DMS 273 (cell line): ENCODE measurements around the gene C1R.

ENCODE experiments used
- DNase-seq: peaks from one replicate; lab custom pipeline; 2025; ENCODE audit not compliant: unreplicated experiment; lab: John Stamatoyannopoulos, UW

The C1R gene

GRCh38 chr12:7100239-7100638 lies 8.0 kb upstream of the C1R start:
- no peak for DNase-seq

GRCh38 chr12:7099290-7099996 lies 7.2 kb upstream of the C1R start:
- DNase-seq: no peak

- no peak for DNase-seq
Observed at GRCh38 chr12:7096979-7097378, 4.7 kb upstream of the C1R start.

- no peak for DNase-seq
Observed at GRCh38 chr12:7096006-7096932, 4.0 kb upstream of the C1R start.

- no peak for DNase-seq
Observed at GRCh38 chr12:7093892-7094291, 1.6 kb upstream of the C1R start.

- no peak for DNase-seq
Observed at GRCh38 chr12:7093486-7093885, 1.2 kb upstream of the C1R start.

GRCh38 chr12:7092986-7093460 lies 778 bp upstream of the C1R start:
- DNase-seq: no peak

GRCh38 chr12:7091660-7092228 lies 501 bp downstream of the C1R start:
- DNase-seq: no peak

GRCh38 chr12:7091171-7091570 lies 1.1 kb downstream of the C1R start:
- no peak for DNase-seq

- no peak for DNase-seq
Observed at GRCh38 chr12:7090222-7090998, 1.8 kb downstream of the C1R start.

- DNase-seq: no peak
Observed at GRCh38 chr12:7089196-7089871, 2.9 kb downstream of the C1R start.

GRCh38 chr12:7083125-7083524 lies 9.1 kb downstream of the C1R start:
- DNase-seq: no peak

- DNase-seq: no peak
Observed at GRCh38 chr12:7081037-7081436, 11.2 kb downstream of the C1R start.

- DNase-seq: no peak
Observed at GRCh38 chr12:7079826-7080125, 12.5 kb downstream of the C1R start.

- DNase-seq: no peak
Observed at GRCh38 chr12:7078163-7078562, 14.1 kb downstream of the C1R start.

- no peak for DNase-seq
Observed at GRCh38 chr12:7076493-7076892, 15.8 kb downstream of the C1R start.

GRCh38 chr12:7075939-7076338 lies 16.3 kb downstream of the C1R start:
- DNase-seq: no peak

- no peak for DNase-seq
Observed at GRCh38 chr12:7075518-7075917, 16.7 kb downstream of the C1R start.

- no peak for DNase-seq
Observed at GRCh38 chr12:7073946-7074345, 18.3 kb downstream of the C1R start.

- no peak for DNase-seq
Observed at GRCh38 chr12:7072554-7072953, 19.7 kb downstream of the C1R start.

GRCh38 chr12:7072035-7072434 lies 20.2 kb downstream of the C1R start:
- DNase-seq: no peak
